ELR (cell line): ENCODE data around the gene ZC3H4.

Experiments
- DNase-seq: peaks from one replicate; pipeline ENCODE4 v3.0.0-alpha.2; 2015; ENCODE audit warnings: low read depth

The ZC3H4 gene

GRCh38 chr19:47020992-47021496 lies 92.5 kb downstream of the ZC3H4 start:
- peak; percentile 20 for DNase-seq

DNA sequence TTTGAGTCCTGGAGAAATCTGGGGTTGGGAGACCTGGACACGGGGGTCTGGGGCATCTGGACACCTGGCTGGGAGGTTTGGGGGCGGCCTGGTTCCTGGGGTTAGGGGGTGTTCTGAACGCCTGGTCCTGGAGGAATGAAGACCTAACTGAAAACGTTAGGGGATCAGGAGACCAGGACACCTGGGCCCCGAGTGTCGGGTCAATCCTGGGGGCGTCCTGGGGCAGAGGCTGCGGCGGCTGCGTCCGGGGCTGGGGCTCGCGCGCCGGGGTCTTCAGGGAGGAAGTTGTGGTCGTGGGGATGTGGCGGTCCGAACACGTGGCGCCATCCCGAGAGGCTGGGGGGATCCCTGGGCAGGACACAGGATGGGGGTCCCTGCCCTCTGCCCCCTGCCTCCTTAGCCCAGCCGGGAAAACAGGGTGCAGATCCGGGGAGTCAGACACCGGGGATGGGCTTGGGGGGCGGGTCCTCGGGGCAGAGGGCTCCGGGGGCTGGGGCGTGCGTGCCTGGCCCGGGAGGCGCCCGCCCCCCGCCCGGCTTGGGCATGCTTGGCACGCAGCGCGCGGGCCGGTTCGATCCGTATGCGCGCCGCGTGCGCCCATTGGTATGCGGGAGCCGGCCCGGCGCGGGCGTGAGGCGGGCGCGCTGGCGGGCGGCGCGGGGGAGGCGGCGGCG lies 93.3 kb downstream of the ZC3H4 start:
- DNase-seq: peak; percentile 34

GRCh38 chr19:47019431-47020041 lies 94.0 kb downstream of the ZC3H4 start, which contains the start of gene NPAS1:
Gene NPAS1 (plus strand): TSS chr19:47019837. CDS start chr19:47021048, 1,211 bp downstream.
- DNase-seq: no peak

DNA sequence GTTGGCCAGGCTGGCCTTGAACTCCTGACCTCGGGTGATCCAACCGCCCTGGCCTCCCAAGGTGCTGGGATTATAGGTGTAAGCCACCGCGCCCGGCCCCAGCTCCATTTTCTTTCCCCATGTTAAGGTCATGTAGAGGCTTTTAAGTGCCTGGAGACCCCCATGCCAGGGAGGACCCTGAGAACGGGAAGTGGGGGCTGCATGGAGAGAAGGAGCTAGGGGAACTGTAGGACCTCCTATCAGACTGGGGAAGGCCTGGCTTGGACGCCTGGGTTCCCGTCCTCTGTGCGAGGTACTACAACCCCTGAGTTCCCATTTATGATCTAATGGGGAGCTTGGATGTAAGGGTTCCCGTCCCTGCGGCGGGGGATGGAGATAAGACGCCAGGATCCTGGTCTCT lies 94.7 kb downstream of the ZC3H4 start:
- no peak for DNase-seq
